ENCODE data around the gene ARHGAP6.

Gene ARHGAP6

GRCh38 chrX:11296051-11296450 is 369.7 kb downstream of the ARHGAP6 start:
- no peak overlapping the region for H3K27ac ChIP-seq
- TF ChIP-seq, protein P1, sequence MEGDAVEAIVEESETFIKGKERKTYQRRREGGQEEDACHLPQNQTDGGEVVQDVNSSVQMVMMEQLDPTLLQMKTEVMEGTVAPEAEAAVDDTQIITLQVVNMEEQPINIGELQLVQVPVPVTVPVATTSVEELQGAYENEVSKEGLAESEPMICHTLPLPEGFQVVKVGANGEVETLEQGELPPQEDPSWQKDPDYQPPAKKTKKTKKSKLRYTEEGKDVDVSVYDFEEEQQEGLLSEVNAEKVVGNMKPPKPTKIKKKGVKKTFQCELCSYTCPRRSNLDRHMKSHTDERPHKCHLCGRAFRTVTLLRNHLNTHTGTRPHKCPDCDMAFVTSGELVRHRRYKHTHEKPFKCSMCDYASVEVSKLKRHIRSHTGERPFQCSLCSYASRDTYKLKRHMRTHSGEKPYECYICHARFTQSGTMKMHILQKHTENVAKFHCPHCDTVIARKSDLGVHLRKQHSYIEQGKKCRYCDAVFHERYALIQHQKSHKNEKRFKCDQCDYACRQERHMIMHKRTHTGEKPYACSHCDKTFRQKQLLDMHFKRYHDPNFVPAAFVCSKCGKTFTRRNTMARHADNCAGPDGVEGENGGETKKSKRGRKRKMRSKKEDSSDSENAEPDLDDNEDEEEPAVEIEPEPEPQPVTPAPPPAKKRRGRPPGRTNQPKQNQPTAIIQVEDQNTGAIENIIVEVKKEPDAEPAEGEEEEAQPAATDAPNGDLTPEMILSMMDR (conservative IDR thresholded peaks at IDR 0.05): no peak
- no peak for TF ChIP-seq ZFX (IDR thresholded peaks at IDR 0.05)

DNA sequence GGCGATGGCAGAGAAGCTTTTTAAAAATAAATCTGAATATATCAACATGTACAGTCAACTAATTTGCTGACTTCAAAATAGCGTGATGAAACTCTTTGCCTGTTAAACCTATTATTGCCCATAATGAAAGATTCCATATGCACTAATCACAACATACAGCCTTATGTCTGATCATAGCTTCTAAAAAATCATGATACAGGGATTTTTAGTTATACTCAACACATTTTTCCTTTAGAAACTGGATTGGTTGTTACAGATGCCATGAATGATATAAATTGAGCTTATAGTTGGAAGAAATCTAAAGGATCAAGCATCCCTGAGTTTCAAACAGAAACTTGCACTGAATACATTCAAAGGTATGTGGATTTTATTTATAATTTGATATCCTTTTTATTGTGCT is 372.6 kb downstream of the ARHGAP6 start, which contains the start of gene AMELX:
TSS of gene AMELX (plus strand) at position 301 of the 400 bp plus-strand sequence. CDS start 1,376 bp downstream, outside the sequence.
- TF ChIP-seq ZFX (IDR thresholded peaks at IDR 0.05): no peak
- TF ChIP-seq, protein P1 (conservative IDR thresholded peaks at IDR 0.05): no peak
- no peak within 1 kb of the TSS for H3K27ac ChIP-seq

DNA sequence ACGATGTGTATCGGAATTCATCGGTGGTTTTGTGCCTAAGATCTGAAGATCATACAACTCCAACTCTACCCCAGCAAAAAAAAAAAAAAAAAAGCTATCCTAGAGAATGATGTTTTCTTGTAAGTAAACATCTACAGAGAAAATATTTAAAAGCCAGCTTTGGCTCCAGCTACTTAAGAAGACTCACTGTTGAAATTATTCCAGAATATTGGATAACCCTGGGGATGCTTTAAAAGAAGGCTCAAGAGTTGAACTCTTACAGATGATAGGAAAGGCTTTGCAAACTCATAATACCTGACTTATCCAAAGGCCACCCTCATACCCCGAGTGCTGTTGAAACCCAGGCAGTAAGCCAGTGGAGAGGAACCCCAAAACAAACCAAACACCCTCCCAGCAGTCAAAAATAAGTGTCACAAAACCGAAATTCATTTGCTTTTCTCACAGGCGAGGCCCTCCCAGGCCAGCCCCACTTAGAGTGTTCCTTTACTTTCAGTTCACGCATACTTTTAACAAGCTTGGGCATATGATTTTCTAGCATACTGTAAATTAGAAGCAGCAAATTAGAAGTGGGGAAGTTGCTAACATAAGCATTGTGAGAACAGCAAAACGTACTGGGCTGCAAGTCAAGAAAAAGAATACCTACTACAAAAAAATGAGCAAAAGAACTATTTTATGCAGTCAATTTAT is 375.2 kb downstream of the ARHGAP6 start:
- no peak overlapping the region for H3K27ac ChIP-seq
- no peak for TF ChIP-seq ZFX (IDR thresholded peaks at IDR 0.05)
- TF ChIP-seq, protein P1 (conservative IDR thresholded peaks at IDR 0.05): no peak

DNA sequence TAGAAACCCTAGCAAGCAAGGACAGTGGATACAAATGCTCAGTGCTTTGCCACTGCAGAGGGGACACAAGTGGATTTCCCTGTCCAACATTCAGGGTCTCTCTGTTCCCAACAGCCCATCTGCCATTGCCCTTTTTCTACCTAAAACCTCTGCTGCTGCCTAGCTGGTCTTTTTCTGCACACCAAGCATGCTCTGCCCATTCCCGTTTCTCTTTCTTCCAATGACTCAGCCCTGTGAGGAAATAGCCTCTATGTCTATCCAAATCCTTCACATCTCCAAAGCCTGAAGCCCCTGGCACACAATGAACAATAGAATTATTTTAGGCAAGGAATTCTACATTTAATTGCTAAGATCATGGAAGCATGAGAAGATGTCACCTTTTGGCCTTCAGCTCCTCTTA is 378.2 kb downstream of the ARHGAP6 start:
- H3K27ac ChIP-seq: no peak overlapping the region
- TF ChIP-seq, protein P1 (conservative IDR thresholded peaks at IDR 0.05): no peak
- TF ChIP-seq ZFX (IDR thresholded peaks at IDR 0.05): no peak

DNA sequence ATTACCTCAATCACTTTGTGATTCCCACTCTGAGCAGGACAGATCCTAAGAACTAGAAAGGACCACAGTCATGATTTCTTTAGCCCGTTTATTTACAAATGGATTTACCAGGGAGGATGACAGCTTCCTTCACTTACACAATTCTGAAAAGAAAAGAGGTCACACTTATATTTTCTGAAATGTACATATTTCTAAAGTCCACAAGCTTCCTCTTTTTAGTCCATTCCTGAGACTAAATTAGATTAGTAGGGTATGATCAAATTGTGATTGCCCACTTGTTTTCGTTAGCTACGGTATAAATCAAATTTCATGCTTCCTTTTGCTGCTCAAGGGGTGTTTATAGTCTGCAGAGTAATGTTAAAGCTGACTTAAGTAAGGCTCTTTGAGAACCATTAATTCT is 380.1 kb downstream of the ARHGAP6 start:
- no peak overlapping the region for H3K27ac ChIP-seq

DNA sequence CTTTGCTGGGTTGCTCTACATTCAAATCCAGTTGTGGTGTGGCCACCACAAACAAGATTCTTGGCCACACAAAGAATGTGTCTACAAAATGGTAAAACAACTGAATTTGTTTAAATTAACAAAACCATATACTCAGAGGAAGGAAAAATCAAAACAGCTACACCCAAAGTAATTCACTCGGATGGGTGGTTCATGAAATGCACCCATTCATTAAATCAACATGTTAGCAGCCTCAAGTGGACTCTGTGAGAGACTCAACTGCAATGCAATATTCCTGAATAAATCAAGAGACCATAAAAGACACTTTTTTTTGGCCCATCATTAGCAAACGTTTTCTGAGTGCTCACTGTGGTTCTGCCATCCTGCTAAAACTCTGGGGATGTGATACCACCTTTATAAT is 383.7 kb downstream of the ARHGAP6 start:
- no peak overlapping the region for H3K27ac ChIP-seq
- TF ChIP-seq ZFX (IDR thresholded peaks at IDR 0.05): no peak
- TF ChIP-seq, protein P1 (conservative IDR thresholded peaks at IDR 0.05): no peak

More for the DNA sequence above, 380.1 kb downstream of the ARHGAP6 start:
- TF ChIP-seq ZFX (IDR thresholded peaks at IDR 0.05): no peak
- TF ChIP-seq, protein P1 (conservative IDR thresholded peaks at IDR 0.05): no peak

DNA sequence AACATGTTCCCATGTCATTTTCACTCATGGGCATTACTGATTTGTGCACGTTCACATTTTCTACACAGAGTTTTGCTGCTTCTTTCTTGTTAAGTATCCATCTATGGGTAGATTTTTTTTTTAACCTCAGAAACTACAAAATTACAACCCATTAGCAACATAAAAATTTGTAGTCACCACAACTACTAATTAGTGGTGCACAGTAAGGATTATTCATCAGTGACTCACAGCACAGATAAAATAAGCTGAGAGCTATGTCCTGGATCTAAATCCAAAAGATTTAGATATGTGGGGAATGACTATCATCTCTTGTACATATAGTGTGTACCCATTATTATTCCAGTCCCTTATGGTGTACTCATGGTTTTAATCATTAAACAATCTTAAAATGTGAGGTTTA is 392.2 kb downstream of the ARHGAP6 start:
- H3K27ac ChIP-seq: no peak overlapping the region
- TF ChIP-seq, protein P1 (conservative IDR thresholded peaks at IDR 0.05): no peak

Data from C4-2B (cell line).